Neural cell (in vitro differentiated cells): ENCODE measurements around the gene C4B.

ENCODE experiments used
- CTCF ChIP-seq: fragments of 450-650 bp; IDR thresholded peaks from 2 replicates; pipeline ENCODE4 v1.5.1; 2014; ENCODE audit warnings: antibody characterized with exemption, mild to moderate bottlenecking, moderate library complexity; ENCODE audit not compliant: poor library complexity, severe bottlenecking
- POLR2AphosphoS5 ChIP-seq: IDR thresholded peaks from 2 replicates; pipeline ENCODE4 v1.6.1; 2012

GRCh38 chr6:32083812-32084768 lies 69.5 kb downstream of the C4B start:
- no peak for TF ChIP-seq CTCF
- TF ChIP-seq POLR2AphosphoS5 = no peak
